Astrocyte (in vitro differentiated cells and primary cell): ENCODE data around the gene TARBP2. TPM values are rescaled to one million over a fixed set of nuclear protein-coding genes. Genes with fewer than 3 reads are reported as not detected.

Source experiments
- DNase-seq: peaks from one replicate; pipeline ENCODE4 v3.0.0-alpha.2; 2010; ENCODE audit warnings: low read depth
- FAIRE-seq: peaks from 2 replicates; lab custom pipeline; 2011; peaks lifted over from hg19 to GRCh38; lab: Jason Lieb, UNC
- H2AFZ ChIP-seq: 2 replicates; pipeline ENCODE4 v1.6.0; 2012; ENCODE audit warnings: low read depth, low read length, inconsistent platforms
- H3K27ac ChIP-seq: 2 replicates; pipeline ENCODE4 v1.5.1; 2011; ENCODE audit warnings: low read depth, low read length, inconsistent platforms
- H3K27me3 ChIP-seq: 2 replicates; pipeline ENCODE4 v1.6.0; 2011; ENCODE audit warnings: low read length, inconsistent platforms; ENCODE audit not compliant: insufficient read depth
- H3K36me3 ChIP-seq: 2 replicates; pipeline ENCODE4 v1.5.1; 2011; ENCODE audit warnings: low read length, inconsistent platforms; ENCODE audit not compliant: insufficient read depth
- H3K4me1 ChIP-seq: 2 replicates; pipeline ENCODE4 v1.5.1; 2011; ENCODE audit warnings: low read length, inconsistent platforms; ENCODE audit not compliant: insufficient read depth
- H3K4me2 ChIP-seq: 2 replicates; pipeline ENCODE4 v1.6.0; 2012; ENCODE audit warnings: low read length, inconsistent platforms
- H3K4me3 ChIP-seq: 2 replicates; pipeline ENCODE4 v1.5.1; 2011; ENCODE audit warnings: low read depth, mild to moderate bottlenecking, low read length, inconsistent platforms; ENCODE audit not compliant: insufficient read depth
- H3K79me2 ChIP-seq: 2 replicates; pipeline ENCODE4 v1.6.0; 2012; ENCODE audit warnings: mild to moderate bottlenecking, low read length, inconsistent platforms; ENCODE audit not compliant: insufficient read depth
- H3K9ac ChIP-seq: 2 replicates; pipeline ENCODE4 v1.6.0; 2012; ENCODE audit warnings: mild to moderate bottlenecking, low read length, inconsistent platforms
- H3K9me3 ChIP-seq: 2 replicates; pipeline ENCODE4 v1.5.1; 2012; ENCODE audit warnings: low read depth, mild to moderate bottlenecking, low read length, inconsistent platforms; ENCODE audit not compliant: insufficient read depth
- H4K20me1 ChIP-seq: 2 replicates; pipeline ENCODE4 v1.6.0; 2012; ENCODE audit warnings: low read length, inconsistent platforms; ENCODE audit not compliant: insufficient read depth
- H3K27ac Mint-ChIP-seq: one replicate; pipeline ENCODE4 v1.8.0; 2021; ENCODE audit warnings: mild to moderate bottlenecking, mixed read lengths; ENCODE audit not compliant: unreplicated experiment
- H3K27me3 Mint-ChIP-seq: one replicate; pipeline ENCODE4 v1.8.0; 2021; ENCODE audit warnings: low read depth, mixed read lengths; ENCODE audit not compliant: unreplicated experiment
- H3K36me3 Mint-ChIP-seq: one replicate; pipeline ENCODE4 v1.8.0; 2021; ENCODE audit warnings: low read depth, mixed read lengths; ENCODE audit not compliant: unreplicated experiment
- H3K4me1 Mint-ChIP-seq: one replicate; pipeline ENCODE4 v1.8.0; 2021; ENCODE audit warnings: low read depth, mixed read lengths; ENCODE audit not compliant: unreplicated experiment
- H3K4me3 Mint-ChIP-seq: one replicate; pipeline ENCODE4 v1.8.0; 2021; ENCODE audit warnings: mild to moderate bottlenecking, moderate library complexity, mixed read lengths; ENCODE audit not compliant: unreplicated experiment
- H3K9me3 Mint-ChIP-seq: one replicate; pipeline ENCODE4 v1.8.0; 2021; ENCODE audit warnings: mild to moderate bottlenecking, mixed read lengths; ENCODE audit not compliant: unreplicated experiment
- EZH2 ChIP-seq: IDR thresholded peaks from 2 replicates; pipeline ENCODE4 v1.6.1; 2012; ENCODE audit warnings: mild to moderate bottlenecking, low read length, inconsistent platforms; ENCODE audit not compliant: insufficient read depth
- total RNA-seq: library from RNA; stranded (reverse); gene quantifications from 2 replicates; pipeline ENCODE4 v1.2.1, GENCODE V29; 2021
- TF ChIP-seq, protein P1 (sequence below): IDR thresholded peaks from 2 replicates; pipeline ENCODE4 v1.5.1; 2011; ENCODE audit warnings: low read depth, mild to moderate bottlenecking, inconsistent platforms, low read length, moderate library complexity; ENCODE audit not compliant: insufficient read depth

The TARBP2 gene
- total RNA-seq, 1 donor from 2014 or later = 51.1 TPM

DNA sequence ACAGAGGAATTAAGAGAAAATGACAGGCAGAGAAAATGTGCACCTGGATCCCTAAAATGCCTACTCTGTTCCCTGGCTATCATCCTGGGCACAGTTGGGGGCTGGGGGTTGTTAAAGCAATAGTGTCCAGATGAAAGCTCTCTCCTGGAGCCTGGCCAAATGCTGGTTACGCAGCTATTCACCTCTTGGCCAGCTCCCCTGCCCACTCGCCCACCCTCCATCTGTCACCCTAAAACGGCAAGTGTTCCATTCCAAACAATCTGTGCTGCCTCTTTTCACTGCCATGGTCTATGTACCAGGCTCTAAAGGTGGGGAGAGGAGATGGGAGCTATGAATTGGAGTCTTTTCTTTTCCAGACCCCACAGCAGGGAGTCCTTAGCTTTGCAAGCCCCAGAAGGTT, 30.9 kb downstream of the TARBP2 start:
- Mint-ChIP-seq H3K4me1 (no peaks in the 10 kb centered on the region), H3K36me3 (peaks cover 32% of the 10 kb centered on the region), H3K27ac (no peak overlapping the region), H3K27me3 (no peaks in the 10 kb centered on the region), H3K4me3 (no peak overlapping the region), H3K9me3 (no peaks in the 10 kb centered on the region)
- Histone ChIP-seq H3K9ac (no peak overlapping the region), H2AFZ (no peak overlapping the region), H3K27ac (no peak overlapping the region), H3K36me3 (peaks cover 33% of the 10 kb centered on the region), H3K79me2 (no peaks in the 10 kb centered on the region), H3K27me3 (no peaks in the 10 kb centered on the region), H4K20me1 (no peaks in the 10 kb centered on the region), H3K9me3 (no peaks in the 10 kb centered on the region), H3K4me2 (no peak overlapping the region), H3K4me1 (no peaks in the 10 kb centered on the region), H3K4me3 (no peak overlapping the region)
- TF ChIP-seq, protein P1, sequence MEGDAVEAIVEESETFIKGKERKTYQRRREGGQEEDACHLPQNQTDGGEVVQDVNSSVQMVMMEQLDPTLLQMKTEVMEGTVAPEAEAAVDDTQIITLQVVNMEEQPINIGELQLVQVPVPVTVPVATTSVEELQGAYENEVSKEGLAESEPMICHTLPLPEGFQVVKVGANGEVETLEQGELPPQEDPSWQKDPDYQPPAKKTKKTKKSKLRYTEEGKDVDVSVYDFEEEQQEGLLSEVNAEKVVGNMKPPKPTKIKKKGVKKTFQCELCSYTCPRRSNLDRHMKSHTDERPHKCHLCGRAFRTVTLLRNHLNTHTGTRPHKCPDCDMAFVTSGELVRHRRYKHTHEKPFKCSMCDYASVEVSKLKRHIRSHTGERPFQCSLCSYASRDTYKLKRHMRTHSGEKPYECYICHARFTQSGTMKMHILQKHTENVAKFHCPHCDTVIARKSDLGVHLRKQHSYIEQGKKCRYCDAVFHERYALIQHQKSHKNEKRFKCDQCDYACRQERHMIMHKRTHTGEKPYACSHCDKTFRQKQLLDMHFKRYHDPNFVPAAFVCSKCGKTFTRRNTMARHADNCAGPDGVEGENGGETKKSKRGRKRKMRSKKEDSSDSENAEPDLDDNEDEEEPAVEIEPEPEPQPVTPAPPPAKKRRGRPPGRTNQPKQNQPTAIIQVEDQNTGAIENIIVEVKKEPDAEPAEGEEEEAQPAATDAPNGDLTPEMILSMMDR = no peak
- no peak for TF ChIP-seq EZH2
- FAIRE-seq (no peak), DNase-seq (no peak)

DNA sequence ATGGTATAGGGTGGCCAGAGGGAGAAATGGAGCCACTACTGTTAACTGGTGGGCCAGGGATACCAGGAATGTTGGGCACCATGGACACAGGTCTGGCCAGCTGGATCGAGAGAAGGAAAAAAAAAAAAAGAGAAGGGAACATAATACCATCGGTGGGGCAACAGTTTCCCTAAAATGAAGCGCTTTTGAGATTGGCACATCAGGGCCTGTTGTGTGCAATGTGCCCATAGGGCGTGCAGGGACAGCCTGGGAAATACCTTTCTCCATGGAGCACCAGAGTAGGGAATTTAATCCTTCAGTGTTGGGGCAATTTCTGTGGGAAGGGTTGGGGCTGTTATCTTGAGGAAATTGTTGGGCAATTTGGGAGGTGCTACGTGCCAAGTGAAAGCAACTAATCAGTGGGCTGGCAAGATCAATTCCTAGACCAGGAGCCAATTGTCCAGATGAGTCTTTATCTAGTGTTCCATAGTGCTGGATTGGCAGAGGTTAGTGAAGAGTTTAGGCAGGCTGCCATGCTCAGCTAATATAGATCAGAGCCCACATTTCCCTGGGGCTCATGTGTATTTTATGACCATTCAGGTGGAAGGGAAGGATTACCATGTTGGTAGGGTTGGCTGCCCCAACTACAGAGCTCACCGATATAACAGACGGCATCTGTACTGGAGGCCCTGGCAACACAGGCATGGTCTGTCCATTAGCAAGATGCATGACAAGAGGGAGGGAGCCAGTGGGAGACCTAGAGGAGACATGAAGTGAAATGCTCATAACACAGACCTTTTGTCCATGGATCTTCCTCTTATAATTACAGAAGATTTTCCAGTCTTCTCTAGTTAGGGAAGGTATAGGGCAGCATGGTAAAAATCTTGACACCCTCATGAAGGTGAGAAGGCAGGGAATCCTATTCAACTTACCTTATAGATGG, 31.7 kb downstream of the TARBP2 start:
- no peaks in the 10 kb centered on the region for H3K4me1 Mint-ChIP-seq
- DNase-seq = no peak
- H2AFZ ChIP-seq = no peak overlapping the region
- TF ChIP-seq, protein P1 = no peak
- no peak for TF ChIP-seq EZH2
- no peak overlapping the region for H3K27ac Mint-ChIP-seq
- no peaks in the 10 kb centered on the region for H3K9me3 ChIP-seq
- H4K20me1 ChIP-seq = no peaks in the 10 kb centered on the region
- no peaks in the 10 kb centered on the region for H3K27me3 ChIP-seq
- no peak overlapping the region for H3K4me3 Mint-ChIP-seq
- no peaks in the 10 kb centered on the region for H3K9me3 Mint-ChIP-seq
- no peaks in the 10 kb centered on the region for H3K79me2 ChIP-seq
- H3K4me3 ChIP-seq = no peak overlapping the region
- no peaks in the 10 kb centered on the region for H3K27me3 Mint-ChIP-seq
- no peaks in the 10 kb centered on the region for H3K4me1 ChIP-seq
- no peak overlapping the region for H3K4me2 ChIP-seq
- peaks cover 38% of the 10 kb centered on the region for H3K36me3 ChIP-seq
- no peak overlapping the region for H3K9ac ChIP-seq
- H3K36me3 Mint-ChIP-seq = peaks cover 32% of the 10 kb centered on the region
- no peak for FAIRE-seq
- H3K27ac ChIP-seq = no peak overlapping the region

DNA sequence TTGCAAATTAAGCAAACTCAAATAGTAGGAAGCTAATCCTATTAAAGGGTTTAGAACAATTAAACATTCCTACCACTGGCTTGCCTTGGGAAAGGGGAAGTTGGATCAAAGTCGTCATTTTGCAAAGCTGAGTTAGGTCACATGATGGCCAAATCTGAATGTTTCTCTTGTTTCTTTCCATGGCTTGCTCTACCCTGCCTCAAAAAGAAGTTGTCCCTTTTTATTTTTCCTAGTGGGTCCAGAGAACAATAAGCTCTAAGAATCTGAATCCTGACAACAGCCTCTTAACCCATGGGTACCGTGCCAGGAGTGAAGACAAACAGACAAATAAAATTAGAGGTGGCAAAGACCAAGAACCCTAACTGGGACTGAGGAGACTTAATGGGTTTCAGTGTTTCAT, 32.4 kb downstream of the TARBP2 start:
- DNase-seq (no peak), FAIRE-seq (no peak)
- H4K20me1 ChIP-seq = no peaks in the 10 kb centered on the region
- Mint-ChIP-seq H3K9me3 (no peaks in the 10 kb centered on the region), H3K4me3 (no peak overlapping the region), H3K27me3 (no peaks in the 10 kb centered on the region), H3K27ac (no peak overlapping the region), H3K36me3 (peaks cover 37% of the 10 kb centered on the region), H3K4me1 (peaks cover 3% of the 10 kb centered on the region)
- H3K4me2 ChIP-seq = no peak overlapping the region
- H3K27ac ChIP-seq = no peak overlapping the region
- no peaks in the 10 kb centered on the region for H3K79me2 ChIP-seq
- TF ChIP-seq, protein P1 = no peak
- no peak for TF ChIP-seq EZH2
- no peak overlapping the region for H3K9ac ChIP-seq
- H3K27me3 ChIP-seq = no peaks in the 10 kb centered on the region
- H3K9me3 ChIP-seq = no peaks in the 10 kb centered on the region
- H2AFZ ChIP-seq = no peak overlapping the region
- peaks cover 43% of the 10 kb centered on the region for H3K36me3 ChIP-seq
- no peaks in the 10 kb centered on the region for H3K4me1 ChIP-seq
- no peak overlapping the region for H3K4me3 ChIP-seq
